OCI-LY3 (cell line): ENCODE data around the gene NR1D1.

Experiments
- H2AFZ ChIP-seq: fragments of 200-600, 300-600 bp; shearing (Covaris generic); 2 replicates; pipeline ENCODE4 v1.6.0; 2014; ENCODE audit warnings: antibody characterized with exemption, low read depth, low read length
- H3K27ac ChIP-seq: fragments of 200-600, 300-600 bp; sonication (generic); 2 replicates; pipeline ENCODE4 v1.5.1; 2014; ENCODE audit warnings: mild to moderate bottlenecking, low read length, moderate library complexity, mixed read lengths
- H3K27me3 ChIP-seq: fragments of 200-600, 300-600 bp; sonication (generic); 2 replicates; pipeline ENCODE4 v1.6.1; 2014; ENCODE audit warnings: low read depth, low read length, mixed read lengths
- H3K36me3 ChIP-seq: fragments of 200-600, 300-600 bp; sonication (generic); replicated peaks from 2 replicates; pipeline ENCODE3; 2014; ENCODE audit warnings: low read depth, low read length, mixed read lengths
- H3K4me1 ChIP-seq: fragments of 300-600, 200-600 bp; sonication (generic); 2 replicates; pipeline ENCODE4 v1.6.1; 2014; ENCODE audit warnings: low read length, mixed read lengths
- H3K4me2 ChIP-seq: fragments of 200-600, 300-600 bp; sonication (generic); 2 replicates; pipeline ENCODE4 v1.6.1; 2014; ENCODE audit warnings: low read length, mixed read lengths
- H3K4me3 ChIP-seq: fragments of 300-600, 200-600 bp; sonication (generic); 2 replicates; pipeline ENCODE4 v1.5.1; 2014; ENCODE audit warnings: antibody characterized with exemption, mild to moderate bottlenecking, low read length, moderate library complexity
- H3K79me2 ChIP-seq: fragments of 300-600, 200-600 bp; shearing (Covaris generic); 2 replicates; pipeline ENCODE4 v1.6.1; 2014; ENCODE audit warnings: mild to moderate bottlenecking, low read length, mixed read lengths
- H3K9ac ChIP-seq: fragments of 300-600, 200-600 bp; shearing (Covaris generic); 2 replicates; pipeline ENCODE4 v1.6.0; 2014; ENCODE audit warnings: mild to moderate bottlenecking, low read length, moderate library complexity
- H3K9me3 ChIP-seq: fragments of 200-600, 300-600 bp; shearing (Covaris generic); 2 replicates; pipeline ENCODE4 v1.6.1; 2014; ENCODE audit warnings: low read length, mixed read lengths; ENCODE audit not compliant: insufficient read depth
- H4K20me1 ChIP-seq: fragments of 200-600, 300-600 bp; sonication (generic); 2 replicates; pipeline ENCODE4 v1.6.1; 2016; ENCODE audit warnings: low read length, mixed read lengths; ENCODE audit not compliant: insufficient read depth
- CTCF ChIP-seq: fragments of 200-600, 300-600 bp; sonication (generic); IDR thresholded peaks from 2 replicates; pipeline ENCODE4 v1.5.1; 2014; ENCODE audit warnings: antibody characterized with exemption, low read length, low read depth
- EZH2phosphoT487 ChIP-seq: fragments of 200-600 bp; shearing (Covaris generic); IDR thresholded peaks from 2 replicates; pipeline ENCODE4 v1.6.1; 2018; ENCODE audit warnings: antibody characterized with exemption, mixed run types, low read depth

NR1D1 gene

GRCh38 chr17:40104594-40105486, 4.5 kb upstream of the NR1D1 start:
- Histone ChIP-seq H4K20me1 (no peaks in the 10 kb centered on the region), H3K27me3 (peaks cover 10% of the 10 kb centered on the region), H3K4me2 (0 out of 2 replicates have a peak overlapping the region, but pooled peaks have one; percentile 8), H2AFZ (no peak overlapping the region), H3K27ac (no peak overlapping the region), H3K36me3 (no peaks in the 10 kb centered on the region), H3K79me2 (no peaks in the 10 kb centered on the region), H3K4me3 (no peak overlapping the region), H3K9ac (no peak overlapping the region), H3K4me1 (peaks cover 81% of the 10 kb centered on the region), H3K9me3 (no peaks in the 10 kb centered on the region)
- no peak for TF ChIP-seq CTCF
- TF ChIP-seq EZH2phosphoT487 = no peak

GRCh38 chr17:40103688-40104087, 3.3 kb upstream of the NR1D1 start:
- H3K36me3 ChIP-seq = peaks cover 1% of the 10 kb centered on the region
- TF ChIP-seq CTCF = no peak
- H3K27me3 ChIP-seq = peaks cover 10% of the 10 kb centered on the region
- H4K20me1 ChIP-seq = no peaks in the 10 kb centered on the region
- peak overlapping the region; percentile 20; the same call in 1 of the 2 replicates for H3K27ac ChIP-seq
- H3K4me2 ChIP-seq = 0 out of 2 replicates have a peak overlapping the region, but pooled peaks have one; percentile 14
- no peaks in the 10 kb centered on the region for H3K79me2 ChIP-seq
- H3K4me3 ChIP-seq = no peak overlapping the region
- no peaks in the 10 kb centered on the region for H3K9me3 ChIP-seq
- no peak overlapping the region for H2AFZ ChIP-seq
- H3K9ac ChIP-seq = peak overlapping the region; percentile 17; the same call in 1 of the 2 replicates
- H3K4me1 ChIP-seq = peaks cover 88% of the 10 kb centered on the region

DNA sequence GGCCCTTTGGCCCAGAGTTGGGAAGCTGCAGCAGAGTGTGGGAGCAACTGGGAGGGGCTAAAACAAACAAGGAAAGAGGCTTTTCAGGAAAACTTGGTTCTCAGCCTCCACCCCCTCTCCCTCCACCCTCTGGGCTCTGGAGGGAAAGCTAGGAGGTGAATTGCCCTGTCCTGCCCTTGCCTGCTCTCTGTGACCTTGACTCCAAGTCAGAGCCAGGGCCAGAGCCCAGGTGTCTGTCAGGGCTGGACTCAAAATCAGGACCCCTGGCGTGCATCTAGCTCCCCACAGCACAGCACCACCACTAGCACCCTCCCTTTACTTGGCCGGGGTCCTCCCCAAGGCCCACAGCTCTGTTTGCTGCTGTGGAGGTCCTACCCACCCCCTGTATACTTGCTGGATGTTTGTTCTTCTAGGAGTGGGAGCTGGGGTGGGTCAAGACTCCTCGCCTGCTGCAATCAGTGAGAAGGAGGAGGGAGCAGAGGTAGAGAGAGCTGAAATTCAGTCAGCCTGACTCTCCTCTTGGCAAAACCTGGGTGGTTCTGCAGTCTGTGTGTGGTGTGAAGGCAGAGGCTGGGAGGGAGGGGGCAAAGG, 2.8 kb upstream of the NR1D1 start:
- H3K9ac ChIP-seq = peak overlapping the region; percentile 17; the same call in 1 of the 2 replicates
- peaks cover 10% of the 10 kb centered on the region for H3K27me3 ChIP-seq
- peaks cover 5% of the 10 kb centered on the region for H3K79me2 ChIP-seq

More for the DNA sequence above, 2.8 kb upstream of the NR1D1 start:
- H3K4me3 ChIP-seq = no peak overlapping the region
- H3K9me3 ChIP-seq = no peaks in the 10 kb centered on the region
- no peak overlapping the region for H2AFZ ChIP-seq
- no peak for TF ChIP-seq EZH2phosphoT487
- TF ChIP-seq CTCF = no peak
- peaks cover 88% of the 10 kb centered on the region for H3K4me1 ChIP-seq
- peaks cover 7% of the 10 kb centered on the region for H3K36me3 ChIP-seq
- H3K27ac ChIP-seq = peak overlapping the region; percentile 20; the same call in 1 of the 2 replicates
- 0 out of 2 replicates have a peak overlapping the region, but pooled peaks have one; percentile 14 for H3K4me2 ChIP-seq
- no peaks in the 10 kb centered on the region for H4K20me1 ChIP-seq
